Motor neuron (in vitro differentiated cells): ENCODE data around the gene SYTL3. TPM values are rescaled to one million over a fixed set of nuclear protein-coding genes. Genes with fewer than 3 reads are reported as not detected.

Experiments used
- ATAC-seq, 8 experiments: fragments of 200-7000 bp; cut with Tn5 transposase; replicated peaks in 6 of 8; 2 replicates each; pipeline ENCODE4 v1.8.0; 2021; ENCODE audit warnings: mild to moderate bottlenecking in 8 of 8, moderate library complexity in 8 of 8
- H3K27ac ChIP-seq, 2 donors: fragments of 250-450 bp; sonication (Bioruptor Pico); 2 replicates each; pipeline ENCODE4 v1.9.0; 2021; ENCODE audit warnings: antibody characterized with exemption in 2 of 2, mild to moderate bottlenecking in 2 of 2, moderate library complexity in 1 of 2
- H3K4me1 ChIP-seq, 2 donors: fragments of 250-450 bp; sonication (Bioruptor Pico); replicated peaks in 1 of 2; 2 replicates each; pipeline ENCODE4 v1.6.1; 2021; ENCODE audit warnings: antibody characterized with exemption in 2 of 2, mild to moderate bottlenecking in 2 of 2, moderate library complexity in 1 of 2
- H3K4me3 ChIP-seq, 5 donors: fragments of 250-450 bp; sonication (Bioruptor Pico); 2 replicates each; pipeline ENCODE4 v1.9.0; 2021; ENCODE audit warnings: antibody characterized with exemption in 5 of 5, mild to moderate bottlenecking in 5 of 5, moderate library complexity in 4 of 5
- WGBS, 10 experiments: fragments of 450-650 bp; shearing (Covaris generic); methylation state at CpG; one replicate each; pipeline ENCODE4 v1.0.0; 2022; 5-methylcytosine and 5-hydroxymethylcytosine counted together
- in situ Hi-C, 9 experiments: fragments of 400-800 bp; cut with MboI; loops; one replicate each; pipeline ENCODE4 v1.15.0; 2021; ENCODE audit warnings: low sequenced_read_pairs in 9 of 9, low pct_unique_long_range_greater_than_20kb in 2 of 9; ENCODE audit not compliant: unreplicated experiment in 9 of 9
- total RNA-seq, 8 experiments: library from RNA; unstranded; fragments of 300-600 nt; gene quantifications; 2 replicates each; pipeline versions ENCODE4 v1.2.3 to v1.2.4, GENCODE V29; 2022

SYTL3 gene
- total RNA-seq, 8 experiments from 2014 or later, result 0.52 to 15.5 (median 1.3) TPM

DNA sequence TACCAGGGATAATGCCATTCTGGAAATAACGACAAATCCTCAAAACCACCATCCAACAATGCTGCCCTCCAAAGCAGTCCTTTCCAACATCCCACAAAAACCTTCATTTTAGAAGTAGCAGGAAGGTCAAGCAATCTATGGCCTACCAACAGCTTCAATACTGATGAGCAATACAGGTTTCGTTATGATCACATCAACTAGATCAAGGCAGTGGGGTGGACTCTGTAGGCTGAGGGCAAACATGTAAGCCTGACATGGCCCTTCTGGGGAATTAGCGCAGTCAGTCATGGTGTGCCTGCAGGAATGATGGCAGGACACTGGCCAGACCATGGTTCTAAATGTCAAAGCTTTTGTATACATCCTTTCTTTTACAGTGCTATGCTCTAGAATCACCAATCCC lies 127.7 kb downstream of the SYTL3 start:
- H3K4me3 ChIP-seq, result no peak overlapping the region
- no peak overlapping the region for H3K27ac ChIP-seq
- no peak for ATAC-seq
- 89 to 100% (median 100%) methylated on average over 1 to 3 of the region's 3 CpGs; no CpG with 5 or more reads in 1 of the 10 experiments for WGBS, 10 experiments
- in situ Hi-C loops, result no loop called here
- H3K4me1 ChIP-seq, result no peaks in the 10 kb centered on the region

DNA sequence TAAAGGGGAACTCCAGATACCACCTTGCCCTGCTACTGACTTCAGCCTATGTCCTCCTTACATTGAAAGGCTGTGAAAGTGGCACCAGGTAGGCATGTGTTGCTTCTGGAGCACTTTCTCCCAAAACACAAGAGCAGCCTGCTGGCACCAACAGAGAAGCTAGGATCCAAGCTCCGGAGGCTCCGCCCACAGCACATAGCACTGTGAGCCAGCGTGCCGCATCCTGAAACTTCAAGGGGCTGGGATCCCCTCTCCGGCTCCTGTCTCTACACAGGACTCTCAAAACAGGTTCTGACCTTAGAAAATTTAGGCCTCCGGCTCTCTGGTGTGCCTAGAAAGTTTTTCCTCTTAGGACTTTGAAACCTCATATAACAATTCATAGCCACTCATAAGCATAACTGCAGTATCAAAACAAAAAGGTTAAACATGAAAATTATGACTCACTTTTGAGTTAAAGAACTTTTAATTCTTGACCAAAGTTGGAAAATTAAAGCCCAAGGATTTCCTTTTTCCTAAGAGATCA lies 128.2 kb downstream of the SYTL3 start:
- Histone ChIP-seq H3K4me1 (no peaks in the 10 kb centered on the region), H3K4me3 (no peak overlapping the region), H3K27ac (no peak overlapping the region)
- 82 to 100% (median 98%) methylated on average over 1 to 5 of the region's 6 CpGs; no CpG with 5 or more reads in 2 of the 10 experiments for WGBS, 10 experiments
- in situ Hi-C loops, result no loop called here
- no peak for ATAC-seq

DNA sequence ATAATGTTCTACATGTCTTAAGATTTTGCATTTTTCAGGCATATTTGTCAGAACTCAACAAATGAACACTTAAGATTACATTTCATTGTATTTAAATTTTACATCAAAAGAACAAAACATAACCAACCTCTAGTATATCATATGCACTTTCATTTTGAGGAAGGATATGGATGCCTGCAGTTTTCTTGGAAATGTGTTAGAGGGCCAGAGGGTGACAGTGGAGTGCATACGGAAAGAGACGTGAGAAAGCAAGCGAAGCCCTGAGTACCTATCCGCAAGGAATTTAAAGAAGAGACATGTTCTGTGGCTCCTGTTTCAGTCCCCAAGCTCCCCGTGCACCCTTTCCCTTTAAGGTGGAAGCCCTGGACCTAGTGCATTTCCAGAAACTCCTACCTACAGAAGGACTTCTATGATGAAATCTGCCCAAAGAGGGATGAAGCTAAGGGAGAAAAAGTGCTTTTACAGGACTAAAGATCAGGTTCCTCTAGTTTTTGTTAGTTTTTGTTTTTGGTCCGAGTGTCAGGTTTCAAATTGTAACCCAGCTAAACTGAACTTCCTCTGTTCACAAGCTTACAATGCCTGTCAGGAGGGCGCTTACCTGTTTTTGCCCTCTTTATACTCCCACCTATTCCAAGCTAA lies 130.5 kb downstream of the SYTL3 start:
- in situ Hi-C loops, result no loop called here
- H3K27ac ChIP-seq, result no peak overlapping the region
- no peaks in the 10 kb centered on the region for H3K4me1 ChIP-seq
- ATAC-seq, result peak in 1 of 8 experiments; percentile 64
- WGBS, 10 experiments, result 83 to 100% (median 94%) methylated on average over 2 to 7 of the region's 7 CpGs; no CpG with 5 or more reads in 2 of the 10 experiments
- no peak overlapping the region for H3K4me3 ChIP-seq

DNA sequence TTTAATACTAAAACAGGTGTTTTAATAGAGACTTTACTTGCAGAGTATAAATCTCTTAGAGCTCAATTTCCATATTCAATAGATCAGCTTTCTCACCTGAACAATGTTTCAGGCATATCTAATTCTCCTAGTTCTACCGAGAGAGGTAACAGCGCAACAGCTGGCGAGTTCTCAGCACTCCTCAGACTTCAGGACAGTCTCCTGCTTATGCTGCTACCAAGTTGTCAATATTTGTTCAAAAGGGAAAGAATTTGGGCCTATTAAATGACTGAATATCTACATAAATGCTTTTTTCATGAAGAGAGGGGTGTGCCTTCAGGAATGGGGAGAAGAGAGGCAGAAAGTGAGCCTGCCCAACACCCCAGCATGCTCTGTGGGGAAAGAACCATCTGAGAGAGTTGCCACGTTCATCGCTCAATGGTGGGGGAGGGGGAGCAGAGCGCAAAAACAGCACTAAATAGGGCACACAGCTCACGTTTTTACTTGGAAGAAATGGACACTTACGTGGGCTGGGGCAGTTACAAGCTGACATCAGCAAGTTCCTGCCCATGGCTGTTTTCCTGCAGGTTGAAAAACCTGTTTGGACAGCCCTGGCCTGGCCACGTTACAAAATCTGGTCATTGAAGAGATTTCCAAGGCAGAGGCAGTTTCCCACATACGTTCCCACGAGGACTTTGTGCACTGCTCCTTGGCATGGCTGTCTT lies 131.3 kb downstream of the SYTL3 start:
- WGBS, 10 experiments, result 0 to 98% (median 83%) methylated on average over 1 to 10 of the region's 11 CpGs; no CpG with 5 or more reads in 1 of the 10 experiments
- ATAC-seq, result peak in 1 of 8 experiments; percentile 14
- Histone ChIP-seq H3K4me1 (no peaks in the 10 kb centered on the region), H3K27ac (no peak overlapping the region), H3K4me3 (no peak overlapping the region)
- in situ Hi-C loops, result no loop called here

DNA sequence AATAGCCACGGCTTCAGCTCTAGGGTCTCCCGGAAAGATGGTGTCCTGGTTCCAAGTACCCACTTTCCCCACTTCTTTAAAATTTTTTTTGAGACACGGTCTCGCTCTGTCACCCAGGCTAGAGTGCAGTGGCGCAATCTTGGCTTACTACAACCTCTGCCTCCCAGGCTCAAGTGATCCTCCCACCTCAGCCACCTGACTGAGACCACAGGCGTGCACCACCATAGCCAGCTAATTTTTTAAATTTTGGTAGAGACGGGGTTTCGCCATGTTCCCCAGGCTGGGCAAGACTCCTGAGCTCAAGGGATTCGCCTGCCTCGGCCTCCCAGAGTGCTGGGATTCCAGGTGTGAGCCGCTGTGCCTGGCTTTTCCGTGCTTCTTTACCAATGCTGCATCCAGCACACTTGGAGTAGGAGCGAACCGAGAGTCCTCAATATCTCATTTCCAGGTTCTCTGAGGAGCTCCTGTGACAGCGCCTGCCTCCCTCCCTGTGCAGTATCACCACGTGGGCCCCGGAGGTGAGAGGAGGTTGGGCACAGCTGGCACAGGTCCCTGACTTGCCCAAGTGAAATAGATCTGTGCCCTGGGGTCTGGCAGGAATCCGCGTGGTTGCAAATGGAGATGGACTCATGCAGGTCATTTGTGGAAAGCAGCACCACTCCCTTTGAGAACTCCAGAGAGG lies 132.0 kb downstream of the SYTL3 start:
- ATAC-seq, result no peak
- Histone ChIP-seq H3K4me1 (no peaks in the 10 kb centered on the region), H3K27ac (no peak overlapping the region), H3K4me3 (no peak overlapping the region)
- in situ Hi-C loops, result no loop called here
- 83 to 100% (median 100%) methylated on average over 1 to 11 of the region's 19 CpGs; no CpG with 5 or more reads in 1 of the 10 experiments for WGBS, 10 experiments

DNA sequence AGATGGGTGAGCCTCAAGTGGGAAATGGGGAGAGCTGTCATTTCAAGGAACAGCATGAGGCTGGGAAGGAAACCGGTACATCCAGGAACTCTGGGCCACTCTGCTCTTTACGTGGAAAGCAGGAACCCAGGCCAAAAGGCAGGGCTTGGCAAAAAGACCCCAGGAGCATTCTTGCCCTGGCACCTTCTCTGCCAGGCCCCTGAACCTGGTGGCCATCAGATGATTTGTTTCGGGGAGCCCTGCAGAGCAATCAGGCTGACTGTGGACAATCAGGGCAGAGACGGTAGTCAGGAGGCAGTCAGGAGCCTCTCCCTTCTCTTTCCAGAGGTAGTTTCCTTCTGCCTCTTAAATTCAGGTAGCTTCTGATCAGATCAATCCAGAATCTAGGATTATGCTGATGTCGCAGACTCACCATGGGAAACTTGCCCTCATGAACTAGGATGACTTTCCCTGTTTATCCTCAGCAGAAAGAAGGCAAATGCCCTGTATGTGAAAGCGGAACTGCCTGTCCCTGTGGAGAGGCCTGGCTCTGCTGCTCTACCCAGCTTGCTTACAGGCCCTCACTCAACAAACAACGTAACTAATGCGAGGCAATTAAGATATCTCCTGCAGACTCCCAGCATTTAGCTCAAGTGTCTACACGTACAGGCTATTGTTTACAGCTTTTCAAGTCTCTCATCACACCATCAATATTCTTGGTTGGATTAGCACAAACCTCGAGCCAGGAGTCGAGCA lies 132.7 kb downstream of the SYTL3 start:
- in situ Hi-C loops, result no loop called here
- 93 to 100% (median 96%) methylated on average over 1 to 8 of the region's 11 CpGs; no CpG with 5 or more reads in 1 of the 10 experiments for WGBS, 10 experiments
- H3K4me1 ChIP-seq, result no peaks in the 10 kb centered on the region
- no peak for ATAC-seq
- no peak overlapping the region for H3K27ac ChIP-seq
- no peak overlapping the region for H3K4me3 ChIP-seq

DNA sequence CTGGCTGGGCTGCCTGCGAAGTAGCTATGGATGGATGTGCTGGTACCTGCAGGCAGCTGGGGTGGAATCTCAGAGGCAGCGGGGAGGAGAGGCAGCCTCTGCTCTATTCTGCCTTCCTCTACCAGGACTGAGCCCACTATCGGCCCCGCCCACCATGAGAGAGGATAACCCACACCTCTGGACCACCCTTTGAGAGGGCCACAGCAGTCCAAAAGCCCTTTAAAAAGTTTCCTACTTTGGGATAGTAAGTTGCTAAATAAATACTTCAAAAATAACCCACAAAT lies 133.3 kb downstream of the SYTL3 start:
- in situ Hi-C loops, result no loop called here
- H3K4me3 ChIP-seq, result no peak overlapping the region
- no peak overlapping the region for H3K27ac ChIP-seq

DNA sequence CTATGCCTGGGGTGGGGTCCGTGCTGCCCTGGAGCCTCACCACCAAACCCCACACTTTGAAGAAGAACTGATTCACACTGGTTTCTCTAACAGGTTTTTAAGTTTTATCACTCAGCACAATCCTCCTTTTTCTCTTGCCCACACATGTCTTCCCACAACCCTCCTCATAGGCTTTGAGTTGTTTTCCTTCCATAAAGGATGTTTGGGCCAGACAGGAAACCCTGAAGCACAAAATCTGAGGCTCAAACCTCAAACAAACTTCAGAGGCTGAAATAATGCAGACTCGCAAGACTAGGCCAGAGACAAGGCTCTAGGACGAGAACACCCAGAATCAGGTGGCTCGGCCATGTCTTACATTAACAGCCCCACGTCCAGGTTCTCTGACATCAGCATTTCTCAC lies 134.0 kb downstream of the SYTL3 start:
- in situ Hi-C loops, result no loop called here
- Histone ChIP-seq H3K4me3 (no peak overlapping the region), H3K4me1 (no peaks in the 10 kb centered on the region), H3K27ac (no peak overlapping the region)
- 91 to 100% (median 97%) methylated on average over 1 to 5 of the region's 5 CpGs; no CpG with 5 or more reads in 4 of the 10 experiments for WGBS, 10 experiments
- no peak for ATAC-seq

More for the DNA sequence above, 133.3 kb downstream of the SYTL3 start:
- WGBS, 10 experiments, result 85% methylated on average over 4 of the region's 4 CpGs; no CpG with 5 or more reads in 9 of the 10 experiments
- no peak for ATAC-seq
- H3K4me1 ChIP-seq, result no peaks in the 10 kb centered on the region

DNA sequence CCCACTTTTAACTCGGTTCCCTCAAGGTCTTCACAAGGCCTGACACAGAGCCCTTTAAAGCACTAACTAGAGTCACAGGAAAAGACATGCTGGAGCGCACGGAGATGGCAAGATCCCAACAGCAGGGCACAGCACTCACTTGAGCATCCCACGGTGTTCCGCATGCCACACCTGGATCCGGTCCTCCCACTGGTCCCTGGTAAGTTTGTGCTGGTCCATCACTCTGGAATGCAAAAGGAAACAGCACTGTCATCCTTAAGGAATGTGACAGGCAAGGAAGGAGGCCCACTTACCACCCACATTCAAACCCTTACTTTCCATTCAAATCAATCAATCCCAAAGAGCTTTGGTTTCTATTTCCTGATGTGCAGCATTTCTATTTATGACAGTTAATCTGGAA lies 134.7 kb downstream of the SYTL3 start:
- in situ Hi-C loops, result no loop called here
- no peak overlapping the region for H3K4me3 ChIP-seq
- WGBS, 10 experiments, result 24 to 100% (median 85%) methylated on average over 1 to 5 of the region's 6 CpGs; no CpG with 5 or more reads in 3 of the 10 experiments
- ATAC-seq, result no peak
- no peak overlapping the region for H3K27ac ChIP-seq
- H3K4me1 ChIP-seq, result peaks cover 0 to 1% of the 10 kb centered on the region in 2 donors

DNA sequence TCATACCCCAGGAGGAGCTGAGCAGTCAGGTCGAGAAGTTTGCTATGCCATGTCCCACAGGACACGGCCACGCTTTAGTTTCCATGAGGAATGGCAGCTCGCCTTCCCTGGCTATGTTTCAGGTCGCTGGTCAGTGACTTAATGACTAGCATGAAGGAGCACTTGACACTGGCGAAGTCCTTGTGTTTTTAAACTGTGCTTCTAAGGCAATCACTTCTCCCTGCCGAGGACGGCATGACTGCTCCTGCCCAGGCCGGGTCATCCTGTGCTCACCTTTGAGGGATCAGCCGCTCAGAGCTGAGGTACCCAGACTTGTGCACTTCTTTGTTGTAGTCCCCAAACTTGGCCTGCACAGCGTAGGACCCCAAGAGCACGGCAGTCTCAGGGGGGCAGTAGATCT lies 135.2 kb downstream of the SYTL3 start:
- in situ Hi-C loops, result no loop called here
- Histone ChIP-seq H3K4me1 (peaks cover 0 to 4% of the 10 kb centered on the region in 2 donors), H3K4me3 (no peak overlapping the region), H3K27ac (no peak overlapping the region)
- 91 to 100% (median 100%) methylated on average over 1 to 8 of the region's 12 CpGs; no CpG with 5 or more reads in 3 of the 10 experiments for WGBS, 10 experiments
- no peak for ATAC-seq

DNA sequence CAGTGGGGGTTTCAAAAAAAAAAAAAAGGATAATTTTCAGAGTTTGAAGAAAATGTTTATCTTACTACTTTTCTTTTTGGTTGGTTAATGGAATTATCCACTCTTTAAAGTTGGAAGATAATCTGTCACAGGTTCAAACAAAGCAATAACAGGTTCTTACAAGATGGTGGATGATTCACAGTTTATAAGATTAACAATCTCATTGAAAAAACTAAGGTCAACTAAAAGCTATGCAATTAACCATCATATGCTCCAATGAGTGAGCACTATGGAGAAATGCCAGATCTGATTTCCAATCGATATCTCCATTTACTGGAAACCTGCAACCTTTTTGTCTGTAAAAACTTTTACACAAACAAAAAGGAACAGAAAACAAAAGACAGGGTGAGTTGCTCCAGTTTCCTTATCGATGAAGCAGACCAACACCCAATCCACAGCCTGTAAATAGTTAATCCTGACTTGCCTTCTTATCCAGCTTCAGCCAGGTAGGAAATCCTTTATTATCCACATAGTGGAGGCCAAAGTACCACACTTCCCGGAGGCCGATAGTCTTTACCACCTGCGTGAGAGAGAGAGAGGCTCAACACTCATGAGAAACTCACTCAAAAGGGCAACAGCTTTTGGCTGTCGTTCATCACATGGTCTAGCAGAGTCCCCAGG lies 136.9 kb downstream of the SYTL3 start:
- ATAC-seq, result no peak
- 95 to 100% (median 97%) methylated on average over 1 to 6 of the region's 6 CpGs; no CpG with 5 or more reads in 1 of the 10 experiments for WGBS, 10 experiments
- in situ Hi-C loops, result no loop called here
- Histone ChIP-seq H3K27ac (no peak overlapping the region), H3K4me1 (peaks cover 0 to 4% of the 10 kb centered on the region in 2 donors), H3K4me3 (no peak overlapping the region)

DNA sequence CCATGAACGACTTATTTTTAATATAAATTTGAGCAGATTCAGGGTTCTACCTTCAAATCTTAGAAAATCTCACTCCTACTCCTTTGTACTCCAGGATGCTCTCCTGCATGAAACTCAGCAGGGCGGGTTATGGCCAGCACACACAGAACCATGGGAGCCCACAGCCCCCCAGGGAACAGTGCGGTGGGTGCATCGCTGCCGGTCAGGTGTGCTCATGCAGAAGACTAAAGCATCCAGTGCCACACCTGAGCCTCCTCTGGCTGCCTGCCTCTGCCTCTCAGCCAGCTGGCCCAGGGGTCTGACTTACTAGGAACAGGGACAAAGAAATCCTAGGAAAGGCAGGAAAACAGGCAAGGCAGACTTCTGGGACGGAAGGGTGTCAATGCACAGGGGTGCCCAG lies 137.5 kb downstream of the SYTL3 start:
- WGBS, 10 experiments, result 77 to 100% (median 90%) methylated on average over 1 to 6 of the region's 6 CpGs; no CpG with 5 or more reads in 3 of the 10 experiments
- no peak for ATAC-seq
- Histone ChIP-seq H3K4me1 (peaks cover 0 to 4% of the 10 kb centered on the region in 2 donors), H3K27ac (no peak overlapping the region), H3K4me3 (no peak overlapping the region)
- in situ Hi-C loops, result no loop called here
